Measurements from ENCODE around the gene RREB1.

Gene RREB1, protein sequence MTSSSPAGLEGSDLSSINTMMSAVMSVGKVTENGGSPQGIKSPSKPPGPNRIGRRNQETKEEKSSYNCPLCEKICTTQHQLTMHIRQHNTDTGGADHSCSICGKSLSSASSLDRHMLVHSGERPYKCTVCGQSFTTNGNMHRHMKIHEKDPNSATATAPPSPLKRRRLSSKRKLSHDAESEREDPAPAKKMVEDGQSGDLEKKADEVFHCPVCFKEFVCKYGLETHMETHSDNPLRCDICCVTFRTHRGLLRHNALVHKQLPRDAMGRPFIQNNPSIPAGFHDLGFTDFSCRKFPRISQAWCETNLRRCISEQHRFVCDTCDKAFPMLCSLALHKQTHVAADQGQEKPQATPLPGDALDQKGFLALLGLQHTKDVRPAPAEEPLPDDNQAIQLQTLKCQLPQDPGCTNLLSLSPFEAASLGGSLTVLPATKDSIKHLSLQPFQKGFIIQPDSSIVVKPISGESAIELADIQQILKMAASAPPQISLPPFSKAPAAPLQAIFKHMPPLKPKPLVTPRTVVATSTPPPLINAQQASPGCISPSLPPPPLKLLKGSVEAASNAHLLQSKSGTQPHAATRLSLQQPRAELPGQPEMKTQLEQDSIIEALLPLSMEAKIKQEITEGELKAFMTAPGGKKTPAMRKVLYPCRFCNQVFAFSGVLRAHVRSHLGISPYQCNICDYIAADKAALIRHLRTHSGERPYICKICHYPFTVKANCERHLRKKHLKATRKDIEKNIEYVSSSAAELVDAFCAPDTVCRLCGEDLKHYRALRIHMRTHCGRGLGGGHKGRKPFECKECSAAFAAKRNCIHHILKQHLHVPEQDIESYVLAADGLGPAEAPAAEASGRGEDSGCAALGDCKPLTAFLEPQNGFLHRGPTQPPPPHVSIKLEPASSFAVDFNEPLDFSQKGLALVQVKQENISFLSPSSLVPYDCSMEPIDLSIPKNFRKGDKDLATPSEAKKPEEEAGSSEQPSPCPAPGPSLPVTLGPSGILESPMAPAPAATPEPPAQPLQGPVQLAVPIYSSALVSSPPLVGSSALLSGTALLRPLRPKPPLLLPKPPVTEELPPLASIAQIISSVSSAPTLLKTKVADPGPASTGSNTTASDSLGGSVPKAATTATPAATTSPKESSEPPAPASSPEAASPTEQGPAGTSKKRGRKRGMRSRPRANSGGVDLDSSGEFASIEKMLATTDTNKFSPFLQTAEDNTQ (N-terminal part only)

GRCh38 chr6:7107578-7108195 is at the start of gene RREB1:
RREB1 (plus strand) TSS chr6:7107961; CDS start chr6:7181912, 73,951 bp downstream.
- Histone ChIP-seq H3K27me3 (ENCODE audit: insufficient read depth, low read length) (peaks cover 57% of the 10 kb centered on the region), H3K9me3 (ENCODE audit: insufficient read depth, low read depth, low read length) (no peaks in the 10 kb centered on the region), H3K4me1 (ENCODE audit: insufficient read depth, low read length) (peaks cover 16% of the 10 kb centered on the region), H3K9ac (ENCODE audit: low read depth, low read length) (peak within 1 kb of the TSS; percentile 84; the same call in 1 of the 2 replicates), H3K4me3 (ENCODE audit: low read length) (peak within 1 kb of the TSS; percentile 90), H3K36me3 (ENCODE audit: insufficient read depth, low read depth, low read length) (no peaks in the 10 kb centered on the region), H3K27ac (ENCODE audit: low read length) (no peak within 1 kb of the TSS)

GRCh38 chr6:7058250-7058923 is 49.4 kb upstream of the RREB1 start:
- H3K27me3 ChIP-seq (ENCODE audit: insufficient read depth, low read length) = peaks cover 3% of the 10 kb centered on the region
- H3K9ac ChIP-seq (ENCODE audit: low read depth, low read length) = no peak overlapping the region
- no peaks in the 10 kb centered on the region for H3K36me3 ChIP-seq (ENCODE audit: insufficient read depth, low read depth, low read length)
- no peaks in the 10 kb centered on the region for H3K4me1 ChIP-seq (ENCODE audit: insufficient read depth, low read length)
- no peak overlapping the region for H3K4me3 ChIP-seq (ENCODE audit: low read length)
- no peak overlapping the region for H3K27ac ChIP-seq (ENCODE audit: low read length)
- H3K9me3 ChIP-seq (ENCODE audit: insufficient read depth, low read depth, low read length) = no peaks in the 10 kb centered on the region

DNA sequence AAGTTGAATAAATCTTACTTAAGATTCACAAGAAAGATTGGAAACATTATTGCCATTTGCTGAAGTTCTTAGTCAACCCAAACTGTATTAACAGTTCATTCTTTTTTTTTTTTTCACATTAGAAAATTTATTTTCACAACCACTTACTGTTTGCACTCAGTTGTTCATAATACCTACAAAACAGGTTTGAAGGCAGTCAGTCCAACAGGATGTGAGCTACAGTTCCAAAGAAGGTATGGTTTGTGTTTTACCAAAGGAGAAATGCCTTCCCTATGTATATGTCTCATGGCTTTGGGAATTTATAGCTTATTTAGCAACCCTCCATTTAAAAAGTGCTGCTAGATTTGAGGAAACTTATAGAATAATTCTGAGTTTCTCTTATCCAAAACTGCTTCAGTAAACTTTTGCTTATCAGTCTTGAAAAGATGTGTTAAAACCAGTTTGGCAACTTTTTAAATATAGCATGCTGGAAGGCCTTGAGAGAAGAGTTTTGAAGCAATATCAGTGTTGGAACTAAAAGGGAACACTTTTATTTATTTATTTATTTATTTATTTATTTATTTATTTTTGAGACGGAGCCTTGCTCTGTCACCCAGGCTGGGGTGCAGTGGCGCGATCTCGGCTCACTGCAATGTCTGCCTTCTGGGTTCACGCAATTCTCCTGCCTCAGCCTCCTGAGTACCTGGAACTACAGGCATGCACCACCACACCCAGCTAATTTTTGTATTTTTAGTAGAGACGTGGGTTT is 46.8 kb upstream of the RREB1 start:
- Histone ChIP-seq H3K4me1 (ENCODE audit: insufficient read depth, low read length) (no peaks in the 10 kb centered on the region), H3K4me3 (ENCODE audit: low read length) (no peak overlapping the region), H3K27me3 (ENCODE audit: insufficient read depth, low read length) (no peaks in the 10 kb centered on the region), H3K36me3 (ENCODE audit: insufficient read depth, low read depth, low read length) (no peaks in the 10 kb centered on the region), H3K9ac (ENCODE audit: low read depth, low read length) (no peak overlapping the region), H3K27ac (ENCODE audit: low read length) (no peak overlapping the region), H3K9me3 (ENCODE audit: insufficient read depth, low read depth, low read length) (no peaks in the 10 kb centered on the region)

DNA sequence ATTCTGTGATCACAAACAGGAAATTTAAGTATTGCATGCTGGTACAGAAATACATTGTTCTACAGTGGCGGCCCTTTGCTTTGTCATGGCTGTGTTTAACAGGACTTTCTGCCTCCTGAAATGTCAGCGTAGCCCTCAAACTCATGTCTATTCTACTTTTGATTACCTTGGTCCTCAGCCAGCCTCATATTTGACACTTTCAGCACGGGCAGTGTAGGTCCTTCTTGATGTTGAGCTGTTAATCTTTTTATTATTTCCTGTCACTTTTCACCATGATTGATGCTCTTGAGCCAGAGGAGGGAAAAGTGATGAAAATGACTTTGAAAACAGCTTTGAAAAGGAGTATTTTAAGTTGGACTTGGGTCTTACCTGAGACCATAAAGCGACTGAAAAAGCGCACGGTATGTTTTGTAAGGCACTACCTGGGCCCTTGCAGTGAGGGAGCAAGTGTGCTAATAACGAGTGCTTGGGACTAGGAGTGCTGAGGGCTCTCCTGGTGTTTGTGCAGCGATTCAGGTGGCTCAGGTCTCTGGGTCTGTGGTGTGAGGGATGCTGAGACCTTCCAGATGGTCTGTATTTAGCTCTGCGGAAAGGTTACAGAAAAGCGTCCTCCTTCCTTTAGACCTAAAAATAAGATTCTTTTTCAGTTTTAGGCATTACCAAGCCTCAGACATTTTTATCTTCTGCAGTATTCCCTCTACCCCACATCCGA is 45.2 kb upstream of the RREB1 start:
- H3K9me3 ChIP-seq (ENCODE audit: insufficient read depth, low read depth, low read length) = no peaks in the 10 kb centered on the region
- no peak overlapping the region for H3K9ac ChIP-seq (ENCODE audit: low read depth, low read length)
- no peak overlapping the region for H3K4me3 ChIP-seq (ENCODE audit: low read length)
- no peak overlapping the region for H3K27ac ChIP-seq (ENCODE audit: low read length)
- H3K4me1 ChIP-seq (ENCODE audit: insufficient read depth, low read length) = no peaks in the 10 kb centered on the region
- H3K27me3 ChIP-seq (ENCODE audit: insufficient read depth, low read length) = no peaks in the 10 kb centered on the region
- H3K36me3 ChIP-seq (ENCODE audit: insufficient read depth, low read depth, low read length) = no peaks in the 10 kb centered on the region

- Histone ChIP-seq H3K4me1 (ENCODE audit: insufficient read depth, low read length) (no peaks in the 10 kb centered on the region), H3K4me3 (ENCODE audit: low read length) (no peak overlapping the region), H3K36me3 (ENCODE audit: insufficient read depth, low read depth, low read length) (no peaks in the 10 kb centered on the region), H3K27me3 (ENCODE audit: insufficient read depth, low read length) (no peaks in the 10 kb centered on the region), H3K9ac (ENCODE audit: low read depth, low read length) (no peak overlapping the region), H3K27ac (ENCODE audit: low read length) (no peak overlapping the region), H3K9me3 (ENCODE audit: insufficient read depth, low read depth, low read length) (no peaks in the 10 kb centered on the region)
These were observed 40.5 kb upstream of the RREB1 start for GRCh38 chr6:7067305-7067704.

DNA sequence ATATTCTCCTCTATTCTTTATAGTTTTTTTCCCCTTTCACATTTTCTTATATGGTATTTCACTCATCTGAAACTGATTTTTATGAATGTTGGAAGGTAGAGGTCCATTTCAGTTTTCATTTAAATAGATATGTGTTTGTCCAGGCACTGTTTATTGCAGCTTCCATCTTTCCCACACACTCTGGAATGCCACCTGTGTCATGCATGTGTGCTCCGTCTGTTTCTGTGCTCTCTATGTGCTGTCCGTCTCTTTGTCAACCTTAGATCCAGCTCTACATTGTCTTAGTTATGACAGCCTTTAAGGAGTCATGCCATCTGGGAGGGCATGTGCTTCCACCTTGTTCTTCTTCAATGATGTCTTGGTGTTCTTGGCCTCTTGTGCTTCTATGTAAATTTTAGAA is 36.4 kb upstream of the RREB1 start:
- no peaks in the 10 kb centered on the region for H3K4me1 ChIP-seq (ENCODE audit: insufficient read depth, low read length)
- no peaks in the 10 kb centered on the region for H3K36me3 ChIP-seq (ENCODE audit: insufficient read depth, low read depth, low read length)
- H3K9me3 ChIP-seq (ENCODE audit: insufficient read depth, low read depth, low read length) = no peaks in the 10 kb centered on the region
- H3K9ac ChIP-seq (ENCODE audit: low read depth, low read length) = no peak overlapping the region
- H3K27ac ChIP-seq (ENCODE audit: low read length) = no peak overlapping the region
- no peaks in the 10 kb centered on the region for H3K27me3 ChIP-seq (ENCODE audit: insufficient read depth, low read length)
- no peak overlapping the region for H3K4me3 ChIP-seq (ENCODE audit: low read length)

DNA sequence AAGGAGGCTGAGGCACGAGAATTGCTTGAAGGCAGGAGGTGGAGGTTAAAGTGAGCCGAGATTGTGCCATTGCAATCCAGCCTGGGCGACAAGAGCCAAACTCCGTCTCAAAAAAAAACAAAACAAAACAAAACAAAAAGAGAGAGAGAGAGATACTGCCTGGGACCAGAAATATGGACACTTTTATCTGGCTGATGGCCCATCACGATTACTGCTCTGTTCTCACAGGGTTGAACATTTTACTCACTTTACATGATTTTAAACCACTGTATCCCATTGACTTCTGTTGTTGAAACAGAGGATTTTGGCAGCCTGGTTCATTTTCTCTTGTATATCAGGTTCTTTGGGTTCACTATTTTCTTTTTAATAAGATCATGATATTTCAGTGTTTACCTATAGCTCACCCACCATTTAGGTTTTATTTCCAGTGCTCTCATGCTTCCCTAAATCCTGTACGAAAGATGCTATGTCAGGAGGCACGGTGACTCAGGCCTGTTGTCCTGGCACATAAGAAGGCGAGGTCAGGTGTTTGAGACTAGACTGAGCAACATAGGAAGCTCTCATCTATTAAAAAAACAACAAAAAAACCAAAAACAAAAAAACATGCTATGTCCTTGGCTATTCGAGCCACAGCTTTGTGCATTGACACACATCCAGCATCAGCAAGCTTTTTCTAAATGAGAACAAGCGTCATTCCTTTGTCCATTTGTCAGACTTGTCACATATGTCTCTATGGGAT is 34.5 kb upstream of the RREB1 start:
- no peaks in the 10 kb centered on the region for H3K9me3 ChIP-seq (ENCODE audit: insufficient read depth, low read depth, low read length)
- no peaks in the 10 kb centered on the region for H3K4me1 ChIP-seq (ENCODE audit: insufficient read depth, low read length)
- H3K36me3 ChIP-seq (ENCODE audit: insufficient read depth, low read depth, low read length) = no peaks in the 10 kb centered on the region
- no peak overlapping the region for H3K9ac ChIP-seq (ENCODE audit: low read depth, low read length)
- no peak overlapping the region for H3K27ac ChIP-seq (ENCODE audit: low read length)
- no peaks in the 10 kb centered on the region for H3K27me3 ChIP-seq (ENCODE audit: insufficient read depth, low read length)
- no peak overlapping the region for H3K4me3 ChIP-seq (ENCODE audit: low read length)

DNA sequence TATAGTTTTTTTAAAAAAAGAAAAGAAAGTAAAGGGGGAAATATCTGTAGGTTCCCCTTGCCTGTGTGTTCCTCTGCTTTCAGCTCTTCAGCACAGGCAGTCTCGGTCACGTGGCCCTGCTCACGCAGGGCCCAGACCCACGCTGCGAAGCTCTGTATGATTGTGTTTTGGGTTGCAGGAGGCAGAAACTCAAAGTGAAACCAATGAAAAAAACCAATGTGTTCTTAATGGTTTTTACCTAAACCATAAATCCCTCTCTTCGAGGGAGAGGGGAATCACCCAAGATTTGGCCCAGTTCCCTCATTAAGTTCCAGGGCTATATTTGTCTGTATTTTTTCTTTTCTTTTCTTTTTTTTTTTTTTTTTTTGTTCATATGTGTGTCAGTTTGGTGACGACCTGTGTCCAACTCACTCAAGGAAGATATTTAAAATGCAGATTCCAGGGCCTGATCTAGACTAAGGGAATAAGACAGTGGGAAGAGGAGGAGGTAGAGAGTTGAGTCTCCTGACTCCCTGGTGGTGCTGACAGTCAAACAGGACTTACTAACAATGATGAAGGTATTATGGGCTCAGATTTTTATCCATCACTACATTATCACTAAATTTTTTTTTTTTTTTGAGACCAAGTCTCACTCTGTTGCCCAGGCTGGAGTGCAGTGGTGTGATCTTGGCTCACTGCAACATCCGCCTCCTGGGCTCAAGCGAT is 33.8 kb upstream of the RREB1 start:
- no peak overlapping the region for H3K4me3 ChIP-seq (ENCODE audit: low read length)
- no peaks in the 10 kb centered on the region for H3K9me3 ChIP-seq (ENCODE audit: insufficient read depth, low read depth, low read length)
- H3K4me1 ChIP-seq (ENCODE audit: insufficient read depth, low read length) = no peaks in the 10 kb centered on the region
- H3K9ac ChIP-seq (ENCODE audit: low read depth, low read length) = no peak overlapping the region
- H3K27me3 ChIP-seq (ENCODE audit: insufficient read depth, low read length) = no peaks in the 10 kb centered on the region
- no peak overlapping the region for H3K27ac ChIP-seq (ENCODE audit: low read length)
- no peaks in the 10 kb centered on the region for H3K36me3 ChIP-seq (ENCODE audit: insufficient read depth, low read depth, low read length)

GRCh38 chr6:7074870-7075269 is 32.9 kb upstream of the RREB1 start:
- no peaks in the 10 kb centered on the region for H3K9me3 ChIP-seq (ENCODE audit: insufficient read depth, low read depth, low read length)
- H3K36me3 ChIP-seq (ENCODE audit: insufficient read depth, low read depth, low read length) = no peaks in the 10 kb centered on the region
- H3K27me3 ChIP-seq (ENCODE audit: insufficient read depth, low read length) = no peaks in the 10 kb centered on the region
- H3K27ac ChIP-seq (ENCODE audit: low read length) = no peak overlapping the region
- no peaks in the 10 kb centered on the region for H3K4me1 ChIP-seq (ENCODE audit: insufficient read depth, low read length)
- no peak overlapping the region for H3K4me3 ChIP-seq (ENCODE audit: low read length)
- no peak overlapping the region for H3K9ac ChIP-seq (ENCODE audit: low read depth, low read length)

Measured in iPS-20b (cell line).